Left renal pelvis (tissue), 4 donors: ENCODE measurements around the gene SMIM15. TPM values are rescaled to one million over a fixed set of nuclear protein-coding genes. Genes with fewer than 3 reads are reported as not detected.

ENCODE experiments used
- DNase-seq, 4 donors: peaks; one replicate each; pipeline ENCODE4 v3.0.0-alpha.2; 2013; ENCODE audit warnings: low read depth in 4 of 4, low spot score in 3 of 4
- polyA plus RNA-seq, 4 donors: library from polyadenylated mRNA; unstranded; fragments of 120-200 nt; gene quantifications; one replicate each; pipeline ENCODE4 v1.2.1, GENCODE V29; 2013; ENCODE audit not compliant: insufficient read length in 4 of 4

The SMIM15 gene
- polyA plus RNA-seq, 4 donors, result 70.3 to 106 (median 84.1) TPM

DNA sequence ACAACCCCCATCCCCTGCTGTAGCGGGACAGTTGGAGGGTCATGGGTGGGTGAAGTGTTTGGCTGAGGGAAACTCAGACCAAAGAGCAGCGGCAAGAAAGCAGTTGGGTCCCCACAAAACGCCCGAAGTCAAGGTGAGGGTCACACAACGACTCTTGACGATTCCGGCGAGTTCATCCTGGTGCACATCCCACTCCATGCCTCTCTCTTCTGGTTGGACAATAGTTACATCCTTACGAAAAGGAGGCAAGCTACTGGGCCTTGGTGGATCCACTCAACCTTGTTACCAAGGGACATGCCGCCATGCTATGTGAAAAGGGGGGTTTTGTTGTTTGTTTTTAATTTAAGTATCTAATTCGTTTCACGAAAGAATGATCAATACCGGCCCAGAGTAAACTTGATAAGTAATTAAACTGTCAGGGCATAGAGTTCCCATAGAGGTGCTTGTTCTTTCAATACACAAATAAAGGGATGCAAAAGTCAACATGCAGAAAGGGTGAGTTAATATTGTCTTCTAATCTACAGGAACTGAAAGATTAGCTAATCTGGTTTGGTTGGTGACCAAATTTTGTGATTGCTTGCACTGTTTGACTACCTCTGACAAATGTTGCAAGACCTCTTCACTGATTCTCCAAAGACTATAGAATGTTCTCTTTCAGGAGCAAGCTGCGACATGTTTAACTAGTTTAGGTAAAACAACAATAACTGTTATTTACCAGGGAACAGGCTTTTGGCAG lies 732 bp upstream of the SMIM15 start:
- DNase-seq, result peak in 3 of 4 donors; percentile 27 to 35 (median 29)

GRCh38 chr5:61160497-61160896 lies 1.8 kb downstream of the SMIM15 start:
- no peak for DNase-seq

GRCh38 chr5:61159836-61160235 lies 2.4 kb downstream of the SMIM15 start:
- no peak for DNase-seq

DNA sequence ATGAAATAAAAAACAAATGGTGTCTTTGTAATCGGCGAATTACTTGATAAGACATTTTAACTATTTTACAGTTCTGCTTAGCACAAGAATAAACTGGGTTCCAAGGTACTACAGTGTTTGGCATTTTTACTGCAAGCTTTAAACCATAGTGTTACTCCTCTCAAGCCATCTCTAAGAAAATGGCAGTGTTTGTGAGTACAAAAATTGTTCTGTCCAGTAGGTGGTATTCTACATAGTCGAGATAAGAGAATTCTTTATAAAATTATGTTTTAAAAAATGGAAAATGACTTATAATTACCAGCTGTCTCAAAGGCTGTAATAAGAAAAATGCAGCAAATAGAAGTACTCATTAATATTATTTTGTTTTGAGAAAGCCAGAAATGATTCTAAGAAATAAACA lies 3.2 kb downstream of the SMIM15 start:
- no peak for DNase-seq

DNA sequence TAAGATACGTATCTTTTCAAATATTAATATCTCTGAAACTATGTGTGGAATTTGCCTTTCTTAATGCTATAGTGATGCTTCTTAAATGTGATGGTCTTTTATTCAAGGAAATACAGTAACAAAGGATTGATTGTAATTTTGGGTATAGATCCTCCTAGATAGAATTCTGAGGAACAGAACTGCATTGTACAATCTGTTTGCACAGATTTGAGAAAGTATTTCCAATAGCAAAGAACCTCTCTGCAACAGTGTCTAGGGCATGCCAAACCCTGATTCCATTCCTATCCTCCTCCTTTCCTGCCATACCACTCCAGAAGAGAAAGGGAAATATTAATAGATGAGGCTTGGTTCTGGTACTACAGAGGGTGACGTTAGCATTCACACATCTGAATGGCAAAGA lies 10.4 kb downstream of the SMIM15 start:
- no peak for DNase-seq

- no peak for DNase-seq
Observed at GRCh38 chr5:61148515-61148914, 13.8 kb downstream of the SMIM15 start.

DNA sequence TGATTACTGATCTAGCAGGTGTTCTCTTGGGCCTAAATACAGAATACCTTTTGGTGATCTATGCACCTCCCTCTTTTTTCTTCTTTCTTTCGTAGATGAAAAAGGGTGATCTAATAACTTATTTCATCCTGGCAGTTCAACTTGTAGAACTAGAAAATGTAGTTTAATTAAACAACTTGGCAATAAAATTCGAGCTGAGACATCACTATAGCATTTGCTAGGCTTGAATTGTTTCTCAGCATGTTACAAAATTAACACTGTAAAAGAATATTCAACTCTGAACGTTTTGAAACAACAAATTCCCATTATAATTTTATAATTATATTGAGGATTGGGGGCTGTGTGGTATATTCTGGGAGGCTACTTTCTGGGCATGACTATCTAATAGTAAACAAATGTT lies 19.5 kb downstream of the SMIM15 start:
- no peak for DNase-seq

GRCh38 chr5:61142391-61142790 lies 19.9 kb downstream of the SMIM15 start:
- no peak for DNase-seq

- no peak for DNase-seq
Observed at GRCh38 chr5:61141801-61142200, 20.5 kb downstream of the SMIM15 start.

DNA sequence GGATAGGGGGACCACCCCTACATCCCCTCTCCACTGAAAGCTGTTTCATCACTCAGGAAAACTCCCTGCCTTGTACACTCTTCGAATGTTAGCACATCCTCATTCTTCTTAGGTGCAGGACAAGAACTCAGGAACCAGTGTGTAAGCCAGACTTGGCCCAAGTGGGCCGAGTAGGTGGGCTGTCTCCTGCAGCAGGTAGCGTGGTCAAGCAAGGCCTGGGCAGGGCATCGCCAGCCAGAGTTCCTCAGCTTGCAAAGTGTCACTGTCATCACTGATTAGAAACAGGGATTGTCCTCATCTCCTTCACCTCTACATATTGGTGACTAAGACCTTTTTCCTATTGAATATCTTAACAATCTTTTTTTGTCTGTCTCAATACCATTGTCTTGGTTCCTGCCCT lies 22.3 kb downstream of the SMIM15 start:
- DNase-seq, result no peak

- no peak for DNase-seq
Observed at GRCh38 chr5:61139094-61139873, 23.0 kb downstream of the SMIM15 start.

DNA sequence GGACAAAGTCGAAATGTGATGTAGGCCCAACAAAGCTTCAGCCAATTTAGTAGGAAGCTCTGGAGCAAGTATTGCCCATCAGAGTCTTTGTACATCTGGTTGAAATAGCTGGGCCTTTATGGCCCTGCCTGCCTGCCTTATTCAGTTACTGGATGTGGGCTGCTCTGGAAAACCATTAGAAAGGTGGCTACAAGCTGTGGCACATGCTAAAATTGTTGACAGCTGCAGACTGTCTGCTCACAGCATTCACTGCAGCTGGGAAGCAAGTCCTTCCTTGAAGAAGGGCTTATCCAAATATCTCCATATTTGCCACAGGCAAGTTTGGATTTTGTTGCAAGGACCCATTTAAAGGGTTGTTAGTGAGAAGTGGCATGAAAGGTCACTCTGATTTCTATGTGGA lies 24.4 kb downstream of the SMIM15 start:
- DNase-seq, result no peak

DNA sequence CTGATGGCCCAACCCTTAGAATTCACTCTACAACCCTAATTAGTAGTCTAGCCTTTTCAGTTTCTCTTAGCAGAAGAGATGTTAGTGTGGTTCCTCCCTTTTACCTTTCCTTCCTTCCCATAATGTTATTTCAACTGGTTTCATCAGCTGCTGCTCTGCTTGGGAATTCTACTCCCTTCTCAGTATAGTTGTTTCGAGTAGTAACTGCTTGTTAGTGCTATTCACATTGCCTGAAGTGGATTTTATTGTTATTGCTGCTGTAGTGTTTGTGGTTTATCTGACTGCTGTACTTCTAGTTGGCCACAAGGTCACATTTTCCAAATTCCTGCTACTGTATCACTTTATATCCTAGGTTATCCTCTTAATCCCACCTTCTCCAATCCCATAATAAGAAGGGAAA lies 29.7 kb downstream of the SMIM15 start:
- DNase-seq, result no peak

GRCh38 chr5:61130289-61130688 lies 32.0 kb downstream of the SMIM15 start:
- no peak for DNase-seq

DNA sequence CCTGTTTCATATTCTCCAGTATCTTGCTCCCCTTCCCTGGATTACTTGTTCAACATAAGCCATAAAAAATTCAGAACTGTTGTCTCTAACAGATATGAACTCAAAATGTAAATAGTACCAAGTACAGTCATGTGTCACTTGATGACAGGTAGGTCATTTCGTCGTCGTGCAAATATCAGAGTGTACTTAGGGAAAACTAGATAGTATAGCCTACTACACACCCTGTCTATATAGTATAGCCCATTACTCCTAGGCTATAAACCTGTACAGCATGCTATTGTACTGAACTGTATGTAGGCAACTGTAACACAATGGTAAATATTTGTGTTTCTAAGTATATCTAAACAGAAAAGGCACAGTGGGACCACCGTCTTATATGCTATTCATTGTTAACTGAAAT lies 39.1 kb downstream of the SMIM15 start:
- no peak for DNase-seq

DNA sequence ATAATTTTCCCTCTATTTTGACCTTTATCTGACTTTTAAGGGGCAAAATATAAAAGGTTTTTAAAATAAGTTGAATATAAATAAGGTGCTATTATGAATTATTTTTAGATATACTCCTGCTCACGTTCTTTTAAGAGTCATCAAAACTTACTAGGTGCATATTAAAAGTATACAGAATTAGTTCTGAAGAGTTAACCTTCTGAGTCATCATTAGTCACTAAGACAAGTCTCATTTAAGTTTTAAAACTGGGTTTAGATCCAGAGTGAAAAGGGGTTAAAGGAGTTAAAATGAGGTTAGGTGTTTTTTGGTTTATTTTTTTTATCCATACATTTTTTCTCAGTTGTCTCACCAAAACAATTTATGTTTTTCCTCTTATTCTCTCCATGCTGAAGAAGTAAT lies 41.7 kb downstream of the SMIM15 start:
- DNase-seq, result no peak

DNA sequence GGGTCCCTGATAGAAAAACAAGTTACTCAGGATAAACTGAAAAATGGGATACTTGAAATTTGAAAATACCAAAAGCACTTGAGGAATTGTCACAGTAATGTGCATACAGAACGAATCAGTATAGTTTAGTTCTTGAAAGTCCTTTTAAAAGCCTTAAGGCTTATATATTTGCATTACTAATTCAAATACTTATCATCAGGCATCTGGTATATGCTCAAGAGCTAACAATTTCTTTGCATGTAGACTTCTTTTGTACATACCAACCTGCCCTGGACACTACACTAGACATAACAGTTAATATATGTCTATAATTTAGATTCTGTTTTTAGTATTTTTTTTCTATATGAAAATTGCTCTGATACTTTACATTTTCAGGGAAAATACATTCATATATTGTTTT lies 43.2 kb downstream of the SMIM15 start:
- DNase-seq, result no peak

DNA sequence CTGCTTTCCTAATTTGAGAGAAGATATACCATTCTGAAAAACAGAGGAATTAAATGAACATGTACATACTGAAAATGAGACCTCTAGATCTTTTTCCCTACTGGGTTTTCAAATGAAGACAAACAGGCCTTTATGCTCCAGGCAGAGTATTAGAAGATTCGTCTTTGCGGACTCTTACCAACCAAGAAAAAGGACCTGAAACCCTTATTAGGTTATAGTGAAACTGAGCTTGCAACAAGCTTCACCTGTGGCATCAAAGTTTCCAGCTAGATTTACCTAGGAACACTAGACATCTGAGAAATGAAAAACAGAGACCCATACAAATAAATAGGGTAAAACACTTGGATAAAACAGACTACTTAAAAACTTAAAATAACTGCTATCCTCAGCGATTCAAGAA lies 46.3 kb downstream of the SMIM15 start:
- DNase-seq, result no peak

DNA sequence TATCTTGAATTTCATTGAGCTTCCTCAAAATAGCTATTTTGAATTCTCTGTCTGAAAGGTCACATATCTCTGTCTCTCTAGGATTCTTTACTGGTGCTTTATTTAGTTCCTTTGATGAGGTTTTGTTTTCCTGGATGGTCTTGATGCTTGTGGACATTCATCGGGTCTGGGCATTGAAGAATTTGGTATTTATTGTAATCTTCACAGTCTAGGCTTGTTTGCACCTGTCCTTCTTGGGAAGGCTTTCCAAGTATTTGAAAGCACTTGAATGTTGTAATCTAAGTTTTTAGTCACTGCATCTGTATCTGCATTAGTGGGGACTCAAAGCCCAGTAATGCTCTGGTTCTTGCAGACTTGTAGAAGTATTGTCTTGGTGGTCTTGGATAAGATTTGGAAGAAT lies 47.8 kb downstream of the SMIM15 start:
- no peak for DNase-seq
